Medulla oblongata (tissue), 1 donor: Measurements from ENCODE around the gene KCNH1.
A peak's percentile ranks its signal among the peaks of the same experiment; 100 is the strongest.

ENCODE experiments used
- DNase-seq: peaks from one replicate; pipeline ENCODE4 v3.0.0-alpha.2; 2015; ENCODE audit errors: extremely low spot score

Gene KCNH1

DNA sequence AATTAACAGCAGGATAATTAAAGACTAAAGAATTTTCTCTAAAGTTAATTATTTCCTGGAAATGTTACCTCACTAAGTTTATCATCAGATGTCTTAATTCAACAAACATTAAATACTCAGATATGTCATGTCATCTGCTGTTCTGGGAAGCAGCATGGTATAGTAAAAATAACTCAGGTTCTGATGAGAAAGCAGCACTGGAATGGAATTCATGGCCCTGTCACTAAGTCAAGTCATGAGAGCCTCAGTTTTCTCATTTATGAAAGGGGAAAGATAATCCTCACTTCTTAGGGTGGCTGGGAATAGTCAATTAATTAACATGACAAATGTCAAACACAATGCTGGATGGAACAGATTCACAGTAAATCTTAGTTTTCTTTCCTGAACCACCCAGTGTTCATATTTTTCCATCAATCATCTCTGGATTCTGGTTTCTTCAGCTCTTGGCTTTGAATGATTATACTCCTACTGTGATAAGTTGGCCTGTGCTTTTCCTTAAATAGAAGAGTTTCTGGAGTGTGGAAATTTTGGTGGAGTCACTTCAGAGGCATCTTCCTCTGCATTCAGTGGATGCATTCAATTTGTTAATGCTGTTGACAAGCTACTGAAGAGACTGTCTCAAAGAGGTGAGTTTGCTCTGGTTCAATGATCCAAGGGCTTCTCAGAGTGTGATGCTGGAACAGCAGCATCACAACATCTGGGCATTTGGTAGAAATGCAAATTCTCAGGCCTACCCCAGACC, 319.4 kb downstream of the KCNH1 start:
- no peak for DNase-seq

DNA sequence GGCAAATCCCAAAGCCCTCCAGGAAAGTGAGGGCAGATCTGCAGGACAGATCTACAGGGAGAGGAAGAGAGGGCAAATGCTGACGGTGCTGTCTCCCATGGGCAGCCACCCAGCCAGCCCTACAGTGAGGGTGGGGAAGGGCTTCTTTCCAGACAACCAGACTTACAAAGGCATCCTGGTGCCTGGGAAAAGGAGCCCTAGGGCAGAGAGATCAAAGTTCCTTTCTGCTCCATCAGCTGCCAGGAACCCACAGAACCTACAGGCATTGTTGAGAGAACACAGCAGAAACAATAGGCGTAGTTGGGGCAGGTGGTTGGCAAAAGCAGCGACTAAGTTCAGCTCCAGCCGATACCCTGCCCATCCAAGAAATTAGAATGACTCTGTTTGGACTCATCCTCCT, 332.4 kb downstream of the KCNH1 start:
- DNase-seq, result no peak

DNA sequence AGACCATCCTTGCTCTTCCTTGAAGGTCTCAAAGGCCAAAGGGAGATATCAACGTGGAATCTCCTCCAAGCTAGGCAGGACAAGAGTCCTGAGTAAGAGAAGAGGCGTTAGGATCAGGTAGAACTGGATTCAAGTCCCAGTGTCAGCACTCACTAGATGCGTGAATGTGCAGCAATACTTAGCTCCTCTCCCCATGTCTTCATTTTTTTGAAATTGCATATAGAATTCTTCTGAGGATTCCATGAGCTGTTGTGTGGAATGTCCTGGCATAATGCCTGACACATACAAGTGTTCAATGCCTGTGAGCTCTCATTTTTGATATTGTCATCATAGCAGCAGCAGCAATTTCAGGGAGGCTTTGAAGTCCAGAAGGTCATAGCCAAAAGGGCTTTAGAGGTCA, 333.2 kb downstream of the KCNH1 start:
- DNase-seq, result no peak

DNA sequence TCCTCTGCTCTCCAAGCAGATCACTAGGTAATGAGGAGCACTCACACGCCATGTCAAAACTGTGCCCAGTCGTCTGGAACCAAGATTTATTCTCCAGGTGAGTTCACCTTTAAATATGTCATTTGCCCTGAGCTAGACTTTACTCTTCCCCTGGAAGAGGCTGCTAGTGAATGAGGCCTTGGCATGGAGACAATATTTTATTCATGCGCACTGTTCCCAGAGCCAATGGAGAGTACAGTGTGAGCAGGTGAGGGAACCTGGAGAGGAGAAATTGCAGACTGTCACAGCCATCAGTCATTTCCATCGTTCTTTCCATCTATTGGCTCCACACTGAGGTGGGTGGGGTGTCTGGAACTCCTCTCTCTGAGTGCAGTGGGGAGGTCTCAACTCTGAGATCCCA, 333.6 kb downstream of the KCNH1 start:
- no peak for DNase-seq

DNA sequence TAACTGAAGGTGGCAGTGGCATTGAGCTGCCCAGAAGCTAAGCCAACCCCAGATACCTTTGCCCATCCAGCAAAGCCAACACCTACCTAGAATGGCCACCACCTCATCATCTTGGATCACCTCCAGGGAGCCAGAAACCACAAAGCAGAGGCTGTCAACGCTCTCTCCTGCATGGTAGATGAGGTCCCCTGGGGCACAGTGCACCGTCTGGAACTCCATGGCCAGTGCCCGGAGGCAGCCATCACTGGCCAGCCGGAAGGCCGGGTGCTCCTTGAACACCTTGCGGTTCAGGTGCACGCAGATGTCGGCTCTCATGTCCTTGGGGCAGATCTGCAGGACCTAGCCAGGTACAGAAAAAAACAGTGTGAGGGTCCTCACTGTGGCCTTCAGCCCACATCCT, 336.5 kb downstream of the KCNH1 start:
- DNase-seq, result no peak

DNA sequence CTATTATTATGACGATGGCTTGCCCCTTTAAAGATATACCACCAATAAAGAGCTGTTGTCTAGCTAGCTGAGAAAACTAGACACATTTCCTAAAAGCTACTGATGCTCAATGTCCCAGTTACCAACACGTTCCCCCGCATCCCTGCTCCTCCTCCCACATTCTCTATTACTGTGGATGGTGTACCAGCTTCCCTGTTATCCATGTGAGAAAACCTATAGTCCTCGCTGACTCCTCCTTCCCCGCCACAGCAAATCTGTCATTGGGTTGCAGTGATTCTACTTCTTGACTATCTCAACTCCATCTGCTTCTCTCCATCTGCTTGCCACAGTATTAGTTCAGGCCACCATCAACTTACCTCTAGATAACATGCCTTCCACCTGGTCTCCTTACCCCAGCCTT, 337.5 kb downstream of the KCNH1 start:
- DNase-seq, result no peak

DNA sequence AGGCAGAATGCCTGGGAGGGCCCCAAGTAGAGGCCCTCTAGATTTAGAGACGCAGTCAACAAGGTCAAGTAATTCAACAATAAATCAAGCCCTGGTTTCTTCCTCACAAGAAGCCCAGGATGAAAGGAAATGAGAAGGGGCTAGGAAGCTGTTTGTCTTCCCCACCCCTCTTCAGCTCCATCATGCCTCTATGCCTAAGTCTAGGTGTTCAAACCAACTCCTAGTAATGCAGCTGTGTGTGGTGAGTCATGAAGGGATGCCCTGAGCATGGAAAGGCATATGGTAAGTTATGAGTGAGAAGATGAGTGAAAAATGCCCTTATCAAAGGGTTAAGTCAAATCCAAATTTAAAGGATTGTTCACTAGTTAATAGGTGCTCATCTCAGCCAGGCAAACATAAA, 339.5 kb downstream of the KCNH1 start:
- DNase-seq, result no peak

DNA sequence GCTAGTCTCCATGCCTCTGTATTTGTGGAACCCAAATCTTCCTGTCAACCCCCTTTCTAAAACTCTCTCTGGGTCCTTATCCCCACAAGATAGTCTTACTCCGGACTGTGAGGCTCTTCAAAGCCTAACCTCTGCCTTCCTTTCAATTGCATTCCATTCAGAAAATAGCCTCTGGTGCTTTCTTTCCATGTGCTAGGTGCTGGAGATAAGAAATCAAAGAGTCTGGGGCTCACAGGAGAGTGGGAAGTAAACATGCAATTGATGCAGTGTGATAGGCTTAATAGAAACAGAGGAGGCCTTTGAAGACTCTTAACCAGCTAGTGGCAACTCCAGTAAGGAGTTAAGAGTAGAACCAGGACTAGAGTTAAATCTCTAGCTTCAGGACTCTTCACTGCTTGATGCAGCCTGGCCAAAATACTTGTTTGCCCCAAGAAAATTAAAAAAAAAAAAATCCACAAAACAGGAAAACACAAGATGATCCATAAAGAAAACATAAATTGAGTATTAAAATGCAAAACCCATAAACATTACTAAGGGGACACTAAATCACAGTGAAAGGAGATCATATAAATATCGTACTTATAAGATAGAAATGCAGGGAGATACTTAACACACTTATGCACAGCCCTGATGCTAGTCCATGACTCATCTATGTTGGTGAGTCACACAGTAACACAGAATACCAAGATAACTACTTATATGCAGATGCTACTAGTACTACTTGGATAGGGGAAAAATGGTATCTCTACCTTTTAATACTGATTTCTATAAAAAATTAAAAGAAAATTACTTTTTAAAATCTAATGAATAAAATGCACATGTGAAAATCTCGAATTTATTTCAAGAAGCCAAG, 341.5 kb downstream of the KCNH1 start:
- no peak for DNase-seq

DNA sequence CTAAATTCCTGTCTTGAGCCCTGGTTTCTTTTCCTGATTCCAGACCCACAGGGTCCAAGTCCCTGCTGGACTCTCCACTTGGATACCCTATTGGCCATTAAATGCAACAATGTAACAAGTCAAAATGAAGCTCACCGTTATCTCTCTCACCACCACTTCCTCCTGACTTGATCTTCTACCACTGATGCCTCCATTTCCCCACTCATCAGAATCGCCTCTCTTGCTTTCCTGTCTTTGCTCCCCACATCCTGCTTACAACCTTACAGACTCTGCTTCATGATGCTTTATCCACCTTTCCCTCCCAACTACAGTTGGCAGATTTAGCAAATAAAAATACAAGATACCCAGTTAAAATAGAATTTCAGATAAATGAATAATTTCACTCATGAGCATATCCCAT, 343.8 kb downstream of the KCNH1 start:
- no peak for DNase-seq

DNA sequence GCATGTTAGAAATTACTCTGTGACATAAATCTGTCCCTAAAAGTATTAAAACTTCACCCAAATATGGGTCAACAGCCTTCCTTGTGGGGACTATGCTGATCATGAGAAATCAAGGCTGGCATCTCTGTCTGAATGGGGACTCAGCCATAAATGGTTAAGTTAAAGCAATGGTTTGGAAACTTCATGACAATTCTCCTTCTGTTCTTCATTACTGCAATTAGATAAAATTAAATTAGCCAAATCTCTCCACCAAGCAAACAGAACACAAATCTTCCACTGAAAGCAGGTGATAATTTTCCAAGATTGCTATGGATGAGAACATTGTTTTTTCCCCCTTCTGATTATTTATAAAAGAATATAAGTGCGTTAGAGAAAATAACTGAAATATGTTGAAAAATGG, 346.1 kb downstream of the KCNH1 start:
- no peak for DNase-seq

DNA sequence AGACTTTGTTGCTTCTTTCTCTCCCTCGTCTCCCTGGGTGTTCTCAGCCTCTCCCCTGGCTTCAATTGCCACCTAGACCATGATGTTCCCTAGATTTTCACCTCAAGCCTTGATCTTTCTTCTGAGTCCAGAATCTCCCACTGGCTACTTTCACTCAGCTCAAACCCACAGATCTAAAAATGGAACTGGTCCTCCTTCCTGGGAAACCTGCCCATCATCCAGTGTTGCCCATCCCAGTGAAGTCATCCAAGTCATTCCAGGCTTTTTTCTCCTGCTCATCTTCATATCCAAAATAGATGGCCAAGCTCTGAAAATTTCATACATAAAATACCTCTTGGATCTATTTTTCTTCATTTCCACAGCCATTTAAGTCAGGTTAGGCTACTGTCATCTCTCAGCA, 347.4 kb downstream of the KCNH1 start:
- DNase-seq, result no peak

DNA sequence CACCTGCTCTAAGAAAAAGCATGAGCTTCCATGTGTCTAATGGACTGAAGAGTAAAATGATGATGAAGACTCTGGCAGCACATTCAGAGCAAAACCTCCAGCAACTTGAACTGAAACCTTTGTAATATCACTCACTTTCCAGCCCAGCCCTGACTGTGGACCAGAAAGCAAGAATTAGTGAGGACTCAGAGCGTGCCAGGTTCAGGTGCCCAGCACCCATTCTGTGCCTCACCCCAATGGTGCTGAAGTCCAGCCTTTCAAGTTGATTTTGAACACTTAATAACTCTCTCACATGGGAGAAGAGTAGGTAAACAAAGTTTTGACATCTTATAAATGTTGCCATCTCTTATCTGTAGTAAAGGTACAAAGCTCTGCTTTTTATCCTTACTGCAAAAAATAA, 350.0 kb downstream of the KCNH1 start:
- DNase-seq, result no peak

DNA sequence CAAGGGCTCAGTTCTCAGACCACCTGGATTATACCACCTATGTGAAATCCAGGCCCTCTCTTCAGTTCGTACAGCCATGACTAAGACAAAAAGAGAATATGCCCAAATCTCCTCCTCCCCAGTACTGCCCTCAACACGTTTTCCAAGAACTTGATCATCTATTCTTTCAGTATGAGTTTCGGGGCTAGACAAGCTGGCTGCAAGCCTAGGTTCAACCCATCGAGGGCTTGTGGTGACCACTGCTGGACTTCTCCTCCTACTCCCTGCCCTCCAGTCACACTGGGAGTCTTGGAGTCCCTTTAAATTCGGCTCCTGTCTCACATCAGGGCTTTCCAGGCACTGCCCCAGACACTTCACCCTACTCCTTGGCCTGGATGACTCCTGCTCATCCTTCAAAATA, 352.3 kb downstream of the KCNH1 start:
- no peak for DNase-seq

DNA sequence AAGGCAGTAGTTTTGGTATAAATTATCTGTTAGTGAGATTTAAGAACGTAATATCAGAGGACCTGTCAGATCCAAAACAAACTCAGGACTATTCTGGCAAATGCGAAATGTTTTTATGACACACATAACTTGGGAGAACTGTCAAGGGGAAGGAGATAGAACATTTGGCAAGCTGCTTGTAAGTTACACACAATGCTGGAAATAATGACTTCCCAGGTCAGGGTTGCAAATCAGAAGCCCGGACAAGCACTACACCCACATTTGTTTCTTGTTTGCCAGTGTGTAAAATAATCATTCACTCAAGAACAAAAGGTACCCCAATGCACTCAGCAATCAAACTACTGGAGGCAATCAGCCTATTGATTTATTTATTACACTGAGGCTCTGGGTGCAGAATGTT, 354.7 kb downstream of the KCNH1 start:
- no peak for DNase-seq

DNA sequence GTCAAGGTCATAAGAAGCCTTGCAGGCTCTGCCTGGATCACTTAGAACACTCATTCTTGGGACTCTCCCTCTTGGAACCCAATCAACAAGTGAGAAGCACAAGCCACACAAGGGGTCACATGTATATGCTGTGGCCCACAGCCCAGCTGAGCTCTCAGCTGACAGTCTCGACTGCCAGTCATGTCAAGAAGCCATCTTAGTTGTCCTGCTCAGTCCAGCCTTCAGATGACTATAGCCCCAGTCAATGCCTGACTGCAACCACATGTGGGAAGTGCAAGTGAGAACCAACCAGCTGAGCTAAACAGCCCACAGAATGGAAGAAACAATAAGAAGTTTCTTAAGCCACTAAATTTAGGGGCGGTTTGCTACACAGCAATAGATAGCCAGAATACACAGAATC, 356.0 kb downstream of the KCNH1 start:
- no peak for DNase-seq

DNA sequence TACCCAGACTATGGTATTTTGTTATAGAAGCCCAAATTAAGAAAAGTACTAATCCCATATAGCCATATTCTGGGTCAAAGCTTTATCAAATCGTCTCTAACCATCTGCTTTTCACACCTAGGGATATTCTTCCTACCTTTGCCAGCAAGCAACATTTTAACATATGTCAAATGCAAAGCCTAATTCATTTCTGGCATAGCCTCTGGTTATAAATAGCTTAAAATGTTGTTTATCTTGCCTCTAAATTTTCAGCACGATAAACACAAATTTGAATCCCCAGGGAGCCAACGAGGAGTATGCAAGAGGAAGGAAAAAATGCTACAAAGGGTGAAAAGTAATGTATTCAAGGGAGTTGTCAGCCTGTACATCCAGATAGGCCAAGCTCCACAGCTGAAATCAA, 357.2 kb downstream of the KCNH1 start:
- no peak for DNase-seq

DNA sequence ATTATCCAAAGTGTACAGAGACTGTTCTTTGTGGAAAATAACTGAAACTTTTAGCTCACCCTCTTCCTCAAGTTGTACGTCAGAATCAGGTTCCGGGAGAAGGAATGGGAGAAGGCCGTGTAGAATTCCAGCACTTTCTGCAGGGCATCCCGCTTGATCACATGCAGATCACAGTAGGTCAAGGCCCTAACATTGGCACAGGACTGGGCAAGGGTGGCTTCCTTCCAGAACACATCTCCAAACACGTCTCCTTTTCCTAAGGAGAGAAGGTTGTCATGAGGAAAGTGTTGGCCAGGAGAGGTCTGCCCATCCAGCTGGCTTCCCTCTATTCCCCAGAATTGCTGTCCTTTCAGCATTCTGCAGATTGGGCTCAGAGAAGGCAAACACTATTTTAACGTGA, 358.7 kb downstream of the KCNH1 start:
- no peak for DNase-seq

DNA sequence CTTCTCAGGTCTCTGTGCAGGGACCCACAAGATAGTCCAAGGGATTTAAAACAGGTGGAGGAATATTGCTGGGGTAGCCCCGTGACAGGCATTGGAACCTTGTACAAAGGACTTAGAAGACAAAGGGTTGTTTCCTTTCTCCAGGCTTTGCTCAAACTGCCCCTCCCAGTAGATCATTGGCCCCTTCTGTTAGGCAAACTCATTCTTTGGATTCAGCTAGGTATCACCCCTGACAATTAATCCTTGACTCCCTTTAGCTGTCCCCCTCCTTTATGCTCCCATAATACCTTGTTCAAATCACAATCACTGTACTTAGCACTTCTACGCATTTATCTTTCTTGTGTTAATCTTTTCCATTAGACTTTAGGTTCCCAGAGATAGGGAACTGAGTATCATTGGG, 360.5 kb downstream of the KCNH1 start:
- DNase-seq, result no peak

DNA sequence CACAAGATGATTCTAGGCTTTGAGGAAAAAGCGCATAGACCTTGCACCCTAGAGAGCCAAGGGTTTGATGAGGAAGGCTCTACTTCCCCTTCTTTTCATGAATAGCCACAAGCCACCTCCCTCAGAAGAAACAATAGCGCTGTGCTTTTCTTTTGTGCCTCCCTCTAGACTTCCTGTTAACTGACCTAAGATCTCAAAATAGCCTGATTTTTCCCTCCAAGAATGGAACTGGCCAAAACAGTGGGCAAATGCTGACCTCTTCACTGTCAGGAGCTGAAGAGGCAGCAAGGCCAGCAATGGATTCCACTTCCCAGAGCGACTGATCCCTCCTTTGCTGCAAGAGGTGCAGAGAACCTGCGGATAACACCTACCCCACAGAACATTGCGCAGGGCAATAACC, 362.8 kb downstream of the KCNH1 start:
- peak; percentile 37 for DNase-seq

DNA sequence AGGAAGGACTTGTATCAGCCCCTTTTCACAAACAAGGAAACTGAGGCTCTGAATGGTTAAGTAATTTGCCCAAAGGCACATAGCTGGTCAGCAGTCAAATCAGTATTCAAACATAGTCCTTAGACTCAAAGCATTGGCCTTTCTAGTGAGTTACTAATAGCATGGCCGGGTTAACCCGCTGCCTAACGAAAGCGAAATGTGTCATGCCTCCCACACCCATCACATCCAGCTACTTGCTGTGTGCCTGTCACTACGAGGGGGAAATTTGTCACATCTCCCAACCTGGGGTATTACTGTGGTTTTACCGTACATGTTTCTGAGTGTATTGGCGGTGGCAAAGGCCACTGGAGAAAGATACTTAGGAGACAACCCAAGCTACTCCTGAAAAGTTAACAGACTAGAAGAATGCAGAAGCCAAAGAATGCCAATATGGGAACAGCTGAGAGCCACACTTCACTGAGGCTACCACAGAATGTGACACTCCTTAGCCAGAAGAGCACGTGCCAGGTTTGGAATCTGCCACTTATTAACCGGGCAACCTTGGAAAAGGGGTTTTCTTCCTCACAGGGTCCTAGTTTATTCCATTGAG, 363.5 kb downstream of the KCNH1 start:
- no peak for DNase-seq

DNA sequence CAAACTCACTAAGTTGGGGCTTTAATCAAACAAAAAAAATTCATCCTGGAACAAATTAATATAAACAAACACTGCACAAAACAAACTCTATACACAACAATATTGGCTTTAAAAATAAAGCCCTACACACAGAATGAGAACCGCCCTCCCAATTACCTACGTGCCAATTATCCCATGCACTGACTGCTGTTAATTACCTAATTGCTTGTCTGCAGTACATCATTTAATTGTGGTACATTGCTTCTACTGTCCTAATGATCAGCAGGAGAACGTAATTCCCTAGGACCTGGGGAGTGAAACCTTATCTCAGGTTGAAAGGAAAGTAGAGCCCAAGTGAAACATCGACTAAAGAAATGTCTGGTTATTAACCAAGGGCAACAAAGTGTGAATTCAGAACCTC, 364.5 kb downstream of the KCNH1 start:
- DNase-seq, result no peak

DNA sequence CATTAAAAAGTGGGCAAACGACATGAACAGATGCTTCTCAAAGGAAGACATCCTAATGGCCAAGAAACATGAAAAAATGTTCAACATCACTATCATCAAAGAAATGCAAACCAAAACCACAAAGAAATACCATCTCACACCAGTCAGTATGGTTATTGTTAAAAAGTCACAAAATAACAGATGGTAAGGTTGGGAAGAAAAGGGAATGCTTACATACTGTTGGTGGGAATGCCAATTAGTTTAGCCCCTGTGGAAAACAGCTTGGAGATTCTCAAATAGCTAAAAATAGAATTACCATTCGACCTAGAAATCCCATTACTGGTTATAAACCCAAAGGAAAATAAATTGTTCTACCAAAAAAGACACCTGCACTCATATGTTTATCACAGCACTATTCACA, 369.4 kb downstream of the KCNH1 start:
- no peak for DNase-seq

DNA sequence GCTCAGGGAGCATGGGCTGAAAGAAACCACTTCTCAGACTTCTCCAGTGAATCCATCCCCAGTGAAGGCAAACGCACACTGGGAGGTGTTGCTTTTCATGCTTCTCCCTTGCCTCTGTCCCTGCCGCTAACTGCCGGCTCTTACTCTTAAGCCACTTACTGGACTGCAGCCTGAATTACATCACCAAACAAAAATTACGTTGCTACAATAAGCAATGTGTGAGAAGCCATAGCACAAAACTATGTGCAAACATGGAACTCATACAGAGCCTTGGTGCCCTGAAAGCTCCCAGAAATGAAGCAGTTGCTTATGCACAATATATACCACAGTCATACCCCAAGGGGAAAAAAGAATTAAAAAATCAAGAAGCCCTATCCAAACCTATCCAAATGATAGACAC, 375.2 kb downstream of the KCNH1 start:
- no peak for DNase-seq
